Glomerular visceral epithelial cell (primary cell): ENCODE results near the gene ANKDD1A.

Source experiments
- DNase-seq: peaks from one replicate; pipeline ENCODE4 v3.0.0-alpha.2; 2016; ENCODE audit errors: extremely low spot score

Gene ANKDD1A

DNA sequence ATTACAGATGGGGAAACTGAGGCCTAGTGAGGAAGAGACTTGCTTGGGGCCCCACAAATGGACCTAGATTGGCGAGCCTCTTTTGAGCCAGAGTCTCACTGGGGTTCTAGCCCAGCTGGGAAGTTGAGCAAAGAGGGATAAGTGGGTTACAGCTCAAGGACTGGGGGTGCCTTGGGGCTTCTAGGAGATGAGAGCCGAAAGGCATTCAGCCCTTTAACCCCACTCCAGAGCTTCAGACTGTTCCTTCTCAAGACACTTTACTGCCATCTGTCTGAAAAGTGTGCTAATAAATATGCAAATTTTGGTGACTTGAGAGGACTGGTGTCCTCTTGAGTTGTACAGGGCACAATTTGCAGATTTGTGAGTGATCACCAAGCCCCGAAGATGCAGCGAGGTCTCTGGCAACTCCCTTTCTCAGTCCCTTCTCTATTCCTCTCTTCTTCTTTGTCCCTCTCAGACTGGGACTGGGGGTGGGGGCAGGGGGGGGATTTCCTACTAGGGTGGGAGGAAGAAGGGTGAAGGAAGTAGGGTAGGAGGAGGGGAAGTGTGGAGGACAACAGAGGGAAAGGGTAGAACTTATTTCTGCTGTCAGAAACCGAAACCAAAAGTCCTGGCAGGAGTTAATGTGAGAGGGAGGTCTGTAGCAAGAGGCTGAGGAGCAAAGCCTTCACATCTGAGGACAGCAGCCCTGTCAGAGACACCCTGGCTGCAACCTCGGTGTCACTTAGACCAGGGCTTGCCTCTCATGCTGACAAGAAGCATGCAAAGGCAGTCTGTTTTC, 16.2 kb upstream of the ANKDD1A start:
- DNase-seq, result peak; percentile 45

DNA sequence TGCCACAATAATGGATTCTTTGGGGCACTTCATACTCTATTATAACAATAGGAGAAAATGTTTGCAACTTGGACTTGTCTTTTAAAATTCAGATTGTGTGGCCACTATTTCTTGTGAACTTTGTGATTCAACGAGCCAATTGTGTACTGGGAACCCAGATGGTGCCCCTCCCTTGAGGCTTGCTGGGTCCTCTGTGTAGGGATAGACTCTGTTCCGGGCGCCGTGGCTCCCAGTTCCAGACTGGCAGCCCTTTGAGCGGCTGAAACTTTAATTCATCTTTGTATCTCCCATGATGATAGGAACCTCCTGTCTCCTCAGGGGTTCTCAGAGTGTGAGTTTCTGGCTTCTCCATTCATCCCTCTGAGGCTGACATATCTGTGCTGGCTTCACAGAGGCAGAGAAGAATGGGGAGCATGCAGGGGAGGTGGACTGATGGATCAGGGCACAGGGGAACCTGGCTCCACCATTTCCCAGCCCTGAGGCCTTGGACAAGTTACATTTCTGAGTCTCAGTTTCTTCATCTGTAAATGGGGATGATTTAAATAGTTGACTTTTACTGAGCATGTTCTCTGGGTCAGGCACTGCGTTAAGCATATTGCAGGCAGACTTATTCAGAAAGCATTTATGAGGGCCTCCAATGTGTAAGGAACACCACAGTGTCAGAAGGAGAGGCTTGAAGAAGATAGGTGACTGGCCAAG, 15.2 kb upstream of the ANKDD1A start:
- DNase-seq, result no peak

DNA sequence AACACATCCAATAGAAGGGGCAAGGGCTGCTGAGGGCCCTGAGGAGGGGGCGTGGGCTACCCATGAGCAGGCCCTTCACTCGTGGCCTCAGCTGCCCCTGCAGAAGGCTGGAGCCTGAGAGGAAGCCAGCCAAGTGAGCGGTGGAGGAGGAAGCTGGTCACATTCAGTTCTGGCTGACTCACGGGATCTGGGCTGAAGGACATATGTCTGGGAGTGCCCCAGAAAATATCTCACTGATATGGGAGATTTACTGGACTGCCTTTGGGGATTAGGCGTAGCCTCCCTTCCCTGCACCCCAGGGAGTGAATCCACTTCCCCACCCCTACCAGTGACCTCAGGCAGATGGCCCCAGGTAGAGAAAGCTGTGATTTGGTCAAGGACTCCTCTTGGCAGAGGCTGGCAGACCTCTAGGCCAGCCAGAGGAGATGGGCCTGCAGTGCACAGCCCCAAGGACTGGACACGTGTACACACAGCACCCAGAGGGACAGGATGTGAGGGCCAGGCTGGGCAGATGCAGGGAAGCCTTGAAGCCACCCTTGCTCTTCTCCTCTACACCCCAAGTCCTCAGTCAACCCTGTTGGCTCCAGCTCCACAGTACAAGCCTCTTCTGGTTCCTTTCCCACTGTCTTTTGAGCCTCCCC, 14.2 kb upstream of the ANKDD1A start:
- DNase-seq, result peak; percentile 51

DNA sequence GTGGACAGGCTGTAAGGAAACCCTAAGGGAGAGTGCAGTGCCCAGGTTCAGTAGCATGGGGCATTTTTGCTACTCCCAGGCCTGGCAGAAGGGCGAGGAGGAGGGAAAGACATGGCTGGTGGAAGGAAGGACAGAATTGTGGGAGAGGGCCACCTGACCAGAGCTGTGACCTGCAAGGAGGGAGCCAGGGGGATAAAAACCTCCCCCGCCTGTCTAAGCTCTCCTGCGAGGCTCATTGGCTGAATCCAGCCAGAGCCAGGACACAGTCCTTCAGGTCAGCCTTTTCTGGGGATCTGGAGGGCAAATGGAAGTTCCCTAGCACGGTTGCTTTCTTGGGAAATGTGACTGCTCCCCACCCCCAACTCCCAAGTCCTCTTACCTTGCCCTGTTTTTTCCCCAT, 13.3 kb upstream of the ANKDD1A start:
- DNase-seq, result no peak

DNA sequence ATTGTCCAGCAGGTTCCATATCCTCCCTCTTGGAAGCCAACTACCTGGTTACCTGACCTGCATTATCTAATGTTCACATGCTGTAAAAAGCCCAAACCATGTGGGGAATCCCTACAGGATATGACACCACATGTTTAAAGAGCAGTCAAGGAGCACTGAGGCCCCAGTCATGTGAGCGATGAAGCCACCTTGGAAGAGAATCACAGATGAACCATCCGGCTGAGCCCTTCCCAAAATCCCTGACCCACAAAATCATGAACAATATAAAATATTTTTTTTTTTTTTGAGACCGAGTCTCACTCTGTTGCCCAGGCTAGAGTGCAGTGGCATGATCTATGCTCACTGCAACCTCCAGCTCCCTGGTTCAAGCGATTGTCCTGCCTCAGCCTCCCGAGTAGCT, 10.6 kb upstream of the ANKDD1A start:
- DNase-seq, result no peak

DNA sequence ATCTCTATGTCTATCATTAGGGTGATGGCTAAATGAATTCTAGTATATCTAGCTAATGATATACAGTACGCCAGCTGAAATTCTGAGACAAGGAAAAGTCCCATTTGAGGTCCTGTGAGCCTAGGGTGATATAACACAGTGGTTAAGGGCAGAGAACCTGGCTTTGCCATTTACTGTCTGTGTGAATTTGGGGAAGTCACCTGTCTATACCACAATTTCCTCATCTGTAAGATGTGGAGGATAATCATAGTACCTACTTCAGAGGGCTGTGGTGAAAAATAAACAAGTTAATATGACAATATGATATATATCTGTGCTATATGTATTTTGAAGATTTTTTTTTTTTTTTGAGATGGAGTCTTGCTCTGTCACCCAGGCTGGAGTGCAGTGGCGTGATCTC, 9.8 kb upstream of the ANKDD1A start:
- no peak for DNase-seq

DNA sequence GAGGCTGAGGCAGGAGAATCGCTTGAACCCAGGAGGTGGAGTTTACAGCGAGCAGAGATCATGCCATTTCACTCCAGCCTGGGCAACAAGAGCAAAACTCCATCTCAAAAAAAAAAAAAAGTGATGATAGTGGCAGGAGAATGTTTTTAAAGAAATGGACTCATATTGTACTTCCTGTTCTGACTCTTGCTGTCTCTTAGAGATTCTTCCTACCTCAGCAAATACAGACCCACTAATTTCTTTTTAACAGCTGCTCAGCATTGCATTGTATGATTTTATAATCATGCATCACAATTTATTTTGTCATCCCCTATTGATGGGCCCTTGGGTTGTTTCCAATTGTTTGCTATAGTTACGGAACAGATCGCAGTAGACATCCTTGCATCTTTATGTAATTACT, 8.8 kb upstream of the ANKDD1A start:
- DNase-seq, result no peak

DNA sequence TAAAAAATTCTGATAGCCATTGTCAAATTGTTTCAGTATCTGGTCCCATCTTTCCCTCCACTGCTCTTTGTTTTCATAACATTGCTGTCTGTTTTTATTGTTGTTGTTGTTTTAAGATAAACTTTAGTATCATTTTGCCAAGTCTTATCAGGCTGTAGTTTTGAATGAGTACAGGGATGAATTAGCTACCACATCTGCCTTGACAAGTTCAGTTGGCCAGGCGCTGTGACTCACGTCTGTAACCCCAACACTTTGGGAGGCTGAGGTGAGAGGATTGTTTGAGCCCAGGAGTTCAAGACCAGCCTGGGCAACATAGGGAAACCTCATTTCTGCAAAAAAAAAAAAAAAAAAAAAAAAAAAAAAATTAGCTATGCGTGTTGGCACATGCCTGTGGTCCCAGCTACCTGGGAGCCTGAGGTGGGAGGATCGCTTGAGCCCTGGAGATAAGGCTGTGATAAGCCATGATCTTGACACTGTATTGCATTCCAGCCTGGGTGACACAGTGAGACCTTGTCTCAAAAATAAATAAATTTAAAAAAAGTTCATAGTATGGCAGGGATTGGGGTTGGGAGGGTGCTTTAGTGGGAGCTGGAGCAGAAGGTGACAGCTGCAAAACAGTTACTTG, 8.3 kb upstream of the ANKDD1A start:
- no peak for DNase-seq

DNA sequence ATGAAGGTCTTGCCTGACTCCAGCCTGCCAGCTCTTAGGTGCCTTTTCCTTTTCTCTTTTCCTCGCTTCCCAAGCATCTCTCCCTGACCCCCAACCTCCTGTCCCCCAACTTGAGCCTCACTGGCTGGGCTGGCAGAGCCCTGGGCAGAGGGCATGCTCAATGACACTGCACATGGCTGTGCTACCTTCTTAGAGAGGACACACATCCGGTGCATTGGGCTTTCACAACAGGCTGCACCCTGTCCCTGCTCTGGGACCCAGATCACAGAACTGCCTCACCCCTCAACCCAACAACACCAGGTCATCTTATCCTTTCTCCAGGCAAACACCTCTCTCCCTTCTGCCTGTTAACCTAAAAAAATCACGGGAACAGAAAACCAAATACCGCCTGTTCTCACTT, 7.5 kb upstream of the ANKDD1A start:
- DNase-seq, result no peak

DNA sequence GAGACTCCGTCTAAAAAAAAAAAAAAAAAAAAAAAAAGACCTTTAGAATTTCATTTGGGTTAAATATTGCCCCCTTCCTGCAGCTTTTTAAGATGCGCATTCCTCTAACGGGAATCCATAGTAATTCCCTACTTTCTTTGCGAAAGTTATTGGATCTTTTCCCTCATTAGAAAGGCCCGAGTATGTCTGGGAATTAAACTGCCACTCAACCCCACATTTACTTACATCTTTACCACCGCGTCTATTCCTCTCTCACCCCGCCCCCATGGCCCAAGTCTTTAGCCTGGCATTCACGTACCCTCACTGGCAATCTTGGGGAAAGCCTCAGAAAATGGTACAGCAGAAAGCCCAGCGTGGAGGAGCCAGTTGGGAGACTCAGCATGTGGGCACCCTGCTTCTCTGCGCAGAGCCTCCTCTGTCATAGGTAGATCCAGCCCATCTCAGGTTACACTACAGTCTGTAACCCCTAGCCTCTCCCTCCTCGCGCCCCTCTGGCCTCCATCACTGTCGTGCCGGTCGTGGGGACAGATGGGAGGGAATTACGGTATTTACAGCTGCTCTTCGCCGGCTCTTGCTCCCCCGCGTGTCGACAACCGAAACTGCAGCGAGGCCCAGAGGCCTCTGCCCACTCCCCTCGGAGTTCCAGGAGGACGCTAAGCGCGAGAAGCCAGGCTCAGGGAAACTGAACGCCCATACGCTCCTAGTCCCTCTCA, 6.4 kb upstream of the ANKDD1A start:
- DNase-seq, result peak; percentile 42

DNA sequence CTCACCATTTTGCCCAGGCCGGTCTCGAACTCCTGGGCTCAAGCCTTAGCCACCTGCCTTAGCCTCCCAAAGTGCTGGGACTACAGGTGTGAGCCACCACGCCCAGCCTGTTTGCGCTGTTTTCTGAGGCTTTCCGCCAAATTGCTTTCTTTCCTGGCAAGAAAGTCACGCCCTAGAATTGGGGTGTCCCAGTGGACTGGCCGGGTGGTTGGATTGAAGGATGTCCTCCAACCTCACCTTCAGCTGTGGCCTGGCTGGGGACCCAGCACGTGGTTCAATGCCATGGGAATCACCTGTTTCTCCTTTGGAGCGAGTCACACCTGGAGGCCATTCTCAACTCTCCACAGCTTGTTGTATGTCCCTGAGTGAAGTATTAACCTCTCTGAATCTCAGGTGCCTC, 5.8 kb upstream of the ANKDD1A start:
- no peak for DNase-seq

DNA sequence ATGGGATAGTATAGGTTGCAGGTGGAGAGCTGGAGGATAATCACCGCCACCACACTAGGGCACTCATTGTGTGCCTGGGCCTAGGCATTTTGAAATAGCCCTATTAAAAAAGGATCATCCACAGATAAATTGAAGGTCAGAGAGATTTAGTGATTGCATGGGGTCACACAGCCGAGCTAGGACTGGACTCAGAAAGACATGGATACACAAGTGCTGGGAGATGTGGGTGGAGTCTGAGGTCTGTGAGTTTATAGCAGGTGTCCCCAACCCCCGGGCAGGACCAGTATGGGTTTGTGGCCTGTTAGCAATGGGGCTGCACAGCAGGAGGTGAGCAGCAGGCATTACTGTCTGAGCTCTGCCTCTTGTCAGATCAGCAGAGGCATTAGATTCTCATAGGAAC, 5.3 kb upstream of the ANKDD1A start:
- no peak for DNase-seq

DNA sequence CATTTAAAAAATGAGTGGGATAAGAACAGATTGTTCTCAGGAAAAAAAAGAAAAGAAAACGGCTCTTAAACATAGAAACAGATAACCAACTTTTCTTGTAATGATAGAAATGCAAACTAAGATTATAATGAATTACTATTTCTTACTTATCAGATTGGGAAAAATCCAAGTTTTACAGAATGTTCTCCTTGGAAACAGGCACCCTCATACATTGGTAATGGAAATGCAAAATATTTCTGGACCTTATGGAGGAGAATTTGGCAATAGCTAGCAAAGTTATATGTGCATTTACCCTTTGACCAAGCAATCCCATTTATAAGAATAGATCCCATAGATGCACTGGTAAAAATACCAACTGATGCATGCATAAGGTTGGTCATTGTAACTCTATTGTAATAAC, 3.7 kb upstream of the ANKDD1A start:
- no peak for DNase-seq

DNA sequence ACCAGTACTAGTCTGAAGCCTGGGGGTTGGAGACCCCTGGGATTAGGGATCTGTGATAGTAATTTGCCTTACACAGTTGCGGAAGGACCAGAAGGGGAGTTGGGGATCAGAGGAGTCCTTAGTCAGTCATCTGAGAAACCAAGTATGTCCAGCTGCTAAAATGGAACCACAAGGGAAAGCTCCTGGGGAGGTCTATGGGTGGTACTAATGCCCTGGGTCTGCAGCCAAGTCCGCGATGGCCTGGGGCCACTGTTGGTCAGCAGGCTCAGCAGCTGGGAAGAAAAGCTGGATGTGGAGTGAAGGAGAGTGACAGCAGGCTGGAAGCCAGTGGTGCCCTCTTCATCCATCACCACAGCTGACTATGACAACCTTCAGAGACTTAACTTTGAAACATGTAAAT, 2.2 kb upstream of the ANKDD1A start:
- DNase-seq, result no peak

DNA sequence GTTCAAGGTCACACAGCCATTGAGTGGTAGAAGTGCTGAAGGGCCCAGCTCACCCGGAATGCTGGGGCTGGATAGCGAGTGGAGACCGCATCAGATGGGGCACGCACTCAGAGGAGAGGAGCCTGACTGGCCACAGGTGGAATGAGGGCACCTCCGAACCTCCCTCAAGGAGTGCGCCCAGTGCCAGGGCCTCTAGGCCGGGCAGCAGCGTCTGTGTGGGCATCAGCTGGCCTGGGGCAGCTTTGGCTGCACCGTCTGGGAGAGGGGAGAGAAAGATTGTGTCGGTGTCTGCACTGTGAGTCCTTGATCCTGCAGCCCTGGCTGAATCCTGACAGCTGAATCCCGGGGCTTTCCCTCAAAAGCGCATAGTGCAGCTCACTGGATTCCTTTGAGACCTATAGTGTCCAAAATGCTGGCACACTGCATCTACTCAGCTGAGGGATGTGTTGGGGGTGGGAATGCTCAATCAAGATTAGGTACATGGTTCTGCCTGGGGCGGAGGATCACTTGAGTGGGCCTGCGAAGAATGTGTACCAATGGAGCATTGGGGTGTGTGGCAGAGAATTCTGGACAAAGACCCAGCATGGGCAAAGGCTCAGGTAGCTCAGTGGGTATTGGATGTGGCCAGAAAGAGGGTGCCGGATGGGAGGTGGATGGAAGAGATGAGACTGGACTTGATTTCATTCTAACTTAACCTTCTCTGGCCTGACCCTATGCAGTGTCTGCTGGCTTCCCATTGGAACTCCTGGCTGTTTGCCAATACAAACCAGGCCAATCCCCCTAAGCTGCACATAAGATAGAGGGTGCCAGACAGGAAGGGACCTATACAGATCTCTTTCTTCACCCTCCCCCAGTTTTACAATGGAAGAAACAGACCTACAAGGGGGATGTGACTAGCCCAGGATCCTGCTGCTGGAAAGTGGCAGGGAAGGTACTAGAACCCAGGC, 950 bp downstream of the ANKDD1A start:
- DNase-seq, result no peak

DNA sequence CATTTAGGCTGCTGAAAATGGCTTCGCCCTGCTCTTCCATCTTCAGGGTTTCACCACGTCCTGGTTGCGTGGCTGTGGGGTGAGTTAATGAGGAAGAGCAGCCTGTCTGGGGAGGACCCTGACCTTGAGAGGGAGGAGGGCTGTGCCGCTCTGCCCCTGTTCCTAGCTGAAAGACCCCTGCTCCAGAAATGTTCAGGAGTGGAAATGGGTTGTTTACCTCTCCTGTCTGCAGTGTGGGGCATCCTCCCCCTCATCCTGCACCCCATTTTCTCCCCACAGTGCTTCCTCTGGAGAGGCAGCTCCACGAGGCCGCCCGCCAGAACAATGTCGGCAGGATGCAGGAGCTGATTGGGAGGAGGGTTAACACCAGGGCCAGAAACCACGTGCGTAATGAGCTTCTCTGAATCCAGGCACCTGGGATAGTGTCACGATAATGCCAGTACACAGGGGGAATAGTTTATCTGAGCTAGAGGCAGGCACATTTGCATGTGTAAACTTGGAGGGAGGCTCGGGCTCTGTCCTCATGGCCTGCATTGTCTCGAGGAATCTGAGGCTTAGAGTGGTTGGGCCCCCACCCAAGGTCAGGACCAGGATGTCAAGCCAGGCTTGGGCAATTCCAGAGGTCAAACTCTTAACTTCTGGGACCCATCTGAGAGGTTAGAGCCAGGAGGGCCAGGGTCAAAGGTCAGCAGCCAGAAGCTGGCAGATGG, 4.0 kb downstream of the ANKDD1A start:
- DNase-seq, result no peak

DNA sequence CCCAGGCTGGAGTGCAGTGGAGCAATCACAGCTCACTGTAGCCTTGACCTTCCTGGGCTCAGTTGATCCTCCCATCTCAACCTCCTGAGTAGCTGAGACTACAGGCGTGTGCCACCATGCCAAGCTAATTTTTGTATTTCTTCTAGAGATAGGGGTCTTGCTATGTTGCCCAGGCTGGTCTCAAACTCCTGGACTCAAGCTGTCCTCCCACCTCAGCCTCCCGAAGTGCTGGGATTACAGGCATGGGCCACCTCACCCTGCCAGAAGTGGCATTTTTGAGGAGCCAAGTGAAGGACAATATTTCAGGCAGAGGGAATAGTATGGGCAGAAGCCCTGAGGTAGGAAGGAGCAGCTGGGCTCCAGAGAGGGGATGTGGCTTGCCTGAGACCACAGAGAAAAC, 4.7 kb downstream of the ANKDD1A start:
- DNase-seq, result no peak

DNA sequence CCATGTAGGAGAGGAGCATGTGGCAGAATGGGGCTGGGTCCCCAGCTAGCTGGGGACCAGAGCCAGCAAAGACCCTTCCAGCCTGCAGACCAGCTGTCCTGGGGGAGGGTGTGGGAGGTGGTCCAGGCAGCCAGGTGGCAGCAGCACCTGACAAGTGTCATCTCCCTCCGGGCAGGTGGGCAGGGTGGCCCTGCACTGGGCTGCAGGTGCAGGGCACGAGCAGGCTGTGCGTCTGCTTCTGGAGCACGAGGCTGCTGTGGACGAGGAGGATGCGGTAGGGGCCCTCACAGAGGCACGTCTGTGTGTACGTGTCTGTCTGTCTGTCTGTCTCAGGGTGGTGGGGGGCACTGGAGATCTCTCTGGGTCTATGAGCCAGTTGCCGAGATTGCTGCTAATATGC, 5.5 kb downstream of the ANKDD1A start:
- no peak for DNase-seq

DNA sequence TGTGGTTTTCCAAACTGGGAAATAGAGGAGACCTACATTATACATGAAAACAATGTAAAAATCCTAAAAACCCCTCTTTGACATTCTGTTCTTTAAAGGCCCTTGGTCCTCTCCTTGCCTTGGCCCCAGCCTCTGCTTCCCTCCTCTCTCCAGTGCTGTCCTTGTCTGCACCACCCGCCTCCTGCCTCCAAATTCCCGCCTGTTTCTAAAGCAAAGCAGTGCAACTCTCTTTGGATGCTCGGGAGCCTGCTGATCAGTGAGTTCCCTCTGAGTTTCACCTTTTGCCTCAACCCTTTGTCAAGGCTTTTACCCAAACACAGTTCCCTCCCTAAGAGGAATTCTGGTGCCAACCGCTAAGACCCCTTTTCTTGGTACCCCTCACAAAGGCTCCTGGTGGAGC, 8.0 kb downstream of the ANKDD1A start:
- DNase-seq, result no peak

DNA sequence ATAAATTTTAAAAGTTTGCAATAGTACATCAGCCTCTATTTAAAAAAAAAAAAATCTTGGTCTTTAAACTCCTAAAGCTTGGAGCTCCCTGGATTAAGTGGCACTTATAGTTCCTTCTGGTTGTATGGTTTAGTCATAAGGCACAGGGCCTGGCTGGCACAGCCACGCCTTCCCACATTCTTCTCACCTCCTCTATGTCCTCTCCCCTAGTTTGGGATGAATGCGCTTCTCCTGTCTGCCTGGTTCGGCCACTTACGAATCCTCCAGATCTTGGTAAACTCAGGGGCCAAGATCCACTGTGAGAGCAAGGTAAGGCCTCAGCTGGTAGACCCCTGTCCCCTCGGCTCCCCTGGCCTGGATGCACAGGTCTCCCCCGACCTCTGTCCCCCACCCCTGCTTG, 10.0 kb downstream of the ANKDD1A start:
- no peak for DNase-seq
